Mesenchymal stem cell (in vitro differentiated cells and primary cell): ENCODE measurements around the gene RHPN2. TPM values are rescaled to one million over a fixed set of nuclear protein-coding genes. Genes with fewer than 3 reads are reported as not detected.
A peak's percentile ranks its signal among the peaks of the same experiment; 100 is the strongest.

Source experiments
- DNase-seq: peaks from one replicate; pipeline ENCODE4 v3.0.0-alpha.2; 2013
- H2AFZ ChIP-seq: one replicate; pipeline ENCODE4 v1.6.1; 2013; ENCODE audit warnings: low read depth, mild to moderate bottlenecking, control low read depth, inconsistent platforms, low read length, moderate library complexity
- H2AK5ac ChIP-seq: 2 replicates; pipeline ENCODE4 v1.6.1; 2013; ENCODE audit warnings: low read length, moderate library complexity, mild to moderate bottlenecking, inconsistent platforms; ENCODE audit not compliant: severe bottlenecking
- H2BK120ac ChIP-seq: one replicate; pipeline ENCODE4 v1.6.1; 2013; ENCODE audit warnings: low read depth, mild to moderate bottlenecking, inconsistent platforms, low read length, moderate library complexity
- H2BK12ac ChIP-seq, 2 experiments: one replicate each; pipeline ENCODE4 v1.6.1; 2013; ENCODE audit warnings: inconsistent platforms in 2 of 2, low read length in 2 of 2, mild to moderate bottlenecking in 2 of 2, moderate library complexity in 2 of 2, control low read depth in 1 of 2
- H2BK15ac ChIP-seq: one replicate; pipeline ENCODE4 v1.6.1; 2013; ENCODE audit warnings: mild to moderate bottlenecking, low read depth, inconsistent platforms; ENCODE audit not compliant: poor library complexity, severe bottlenecking
- H2BK5ac ChIP-seq: 2 replicates; pipeline ENCODE4 v1.6.1; 2013; ENCODE audit warnings: low read depth, mild to moderate bottlenecking, low read length, control low read depth, inconsistent platforms; ENCODE audit not compliant: poor library complexity, severe bottlenecking
- H3K14ac ChIP-seq, 2 experiments: one replicate each; pipeline ENCODE4 v1.6.1; 2013; ENCODE audit warnings: inconsistent platforms in 2 of 2, low read length in 2 of 2, control low read depth in 1 of 2, mild to moderate bottlenecking in 1 of 2, moderate library complexity in 1 of 2
- H3K18ac ChIP-seq, 2 experiments: one replicate each; pipeline ENCODE4 v1.6.1; 2013; ENCODE audit warnings: inconsistent platforms in 2 of 2, low read length in 2 of 2, control low read depth in 1 of 2, low read depth in 1 of 2, mild to moderate bottlenecking in 1 of 2
- H3K23ac ChIP-seq, 2 experiments: one replicate each; pipeline ENCODE4 v1.6.1; 2013; ENCODE audit warnings: inconsistent platforms in 2 of 2, low read length in 2 of 2, mild to moderate bottlenecking in 2 of 2, moderate library complexity in 2 of 2, control low read depth in 1 of 2
- H3K27ac ChIP-seq: 2 replicates; pipeline ENCODE4 v1.5.1; 2013; ENCODE audit warnings: mild to moderate bottlenecking, moderate library complexity, low read length, control low read depth, inconsistent platforms; ENCODE audit not compliant: poor library complexity, severe bottlenecking
- H3K27me3 ChIP-seq, 2 experiments: 2 replicates each; pipeline versions ENCODE4 v1.6.1 to v1.7.0; 2013; ENCODE audit warnings: low read length in 2 of 2, mild to moderate bottlenecking in 2 of 2, moderate library complexity in 2 of 2, control low read depth in 1 of 2, inconsistent platforms in 1 of 2; ENCODE audit not compliant: control insufficient read depth in 1 of 2, insufficient read depth in 1 of 2
- H3K36me3 ChIP-seq, 2 experiments: 2 replicates each; pipeline versions ENCODE4 v1.6.1 to v1.7.0; 2013; ENCODE audit warnings: low read length in 2 of 2, control low read depth in 1 of 2, inconsistent platforms in 1 of 2, low read depth in 1 of 2, mild to moderate bottlenecking in 1 of 2; ENCODE audit not compliant: insufficient read depth in 2 of 2, control insufficient read depth in 1 of 2
- H3K4ac ChIP-seq, 2 experiments: one replicate each; pipeline ENCODE4 v1.6.1; 2013; ENCODE audit warnings: inconsistent platforms in 2 of 2, low read length in 2 of 2, mild to moderate bottlenecking in 2 of 2, moderate library complexity in 2 of 2, control low read depth in 1 of 2, low read depth in 1 of 2
- H3K4me1 ChIP-seq: 2 replicates; pipeline ENCODE4 v1.6.1; 2013; ENCODE audit warnings: low read depth, low read length, control low read depth; ENCODE audit not compliant: control insufficient read depth, insufficient read depth
- H3K4me2 ChIP-seq: 2 replicates; pipeline ENCODE4 v1.6.1; 2013; ENCODE audit warnings: low read length, mild to moderate bottlenecking, inconsistent platforms; ENCODE audit not compliant: poor library complexity, severe bottlenecking
- H3K4me3 ChIP-seq, 2 experiments: 2 replicates each; pipeline versions ENCODE4 v1.5.1 to v1.7.0; 2013; ENCODE audit warnings: low read length in 2 of 2, mild to moderate bottlenecking in 2 of 2, control low read depth in 1 of 2, low read depth in 1 of 2; ENCODE audit not compliant: insufficient read depth in 1 of 2
- H3K79me1 ChIP-seq: replicated peaks from 2 replicates; pipeline ENCODE4 v1.6.1; 2013; ENCODE audit warnings: mild to moderate bottlenecking, control low read depth, low read length, inconsistent platforms; ENCODE audit not compliant: poor library complexity, severe bottlenecking
- H3K9ac ChIP-seq: 2 replicates; pipeline ENCODE4 v1.7.0; 2013; ENCODE audit warnings: mild to moderate bottlenecking, low read length, moderate library complexity
- H3K9me3 ChIP-seq: 2 replicates; pipeline ENCODE4 v1.7.0; 2013; ENCODE audit warnings: mild to moderate bottlenecking, low read length; ENCODE audit not compliant: control insufficient read depth
- H4K8ac ChIP-seq: one replicate; pipeline ENCODE4 v1.6.1; 2013; ENCODE audit warnings: inconsistent platforms, mild to moderate bottlenecking, low read length, moderate library complexity
- H4K91ac ChIP-seq: one replicate; pipeline ENCODE4 v1.6.1; 2013; ENCODE audit warnings: mild to moderate bottlenecking, low read length, inconsistent platforms
- WGBS: methylation state at CpG from one replicate; pipeline ENCODE4 v1.1.7; 2013; ENCODE audit warnings: mixed read lengths; 5-methylcytosine and 5-hydroxymethylcytosine counted together
- polyA plus RNA-seq, 2 experiments: library from polyadenylated mRNA; stranded (reverse); fragments of 200-250 nt; gene quantifications; one replicate each; pipeline ENCODE4 v1.2.3, GENCODE V29; 2013

RHPN2 gene
- 3.8 TPM for polyA plus RNA-seq (2013, experiment 1 of 2)
- 3.6 TPM for polyA plus RNA-seq (2013, experiment 2 of 2)

- Histone ChIP-seq H3K4ac (peak within 1 kb of the TSS; percentile 40 to 53), H3K27me3 (peaks cover 0 to 14% of the 10 kb centered on the region in 2 experiments), H3K14ac (peak within 1 kb of the TSS; percentile 17 to 82), H4K8ac (peak within 1 kb of the TSS; percentile 59), H4K91ac (peak within 1 kb of the TSS; percentile 43), H3K4me1 (peaks cover 22% of the 10 kb centered on the region), H3K23ac (no peak within 1 kb of the TSS), H3K79me1 (peaks cover 8% of the 10 kb centered on the region), H3K9ac (no peak within 1 kb of the TSS), H3K9me3 (no peaks in the 10 kb centered on the region), H3K27ac (no peak within 1 kb of the TSS), H2AK5ac (no peak within 1 kb of the TSS), H2AFZ (peak within 1 kb of the TSS; percentile 91), H2BK12ac (peak within 1 kb of the TSS; percentile 61 to 86), H2BK120ac (peak within 1 kb of the TSS; percentile 37), H2BK15ac (peak within 1 kb of the TSS; percentile 77), H3K18ac (peak within 1 kb of the TSS; percentile 66 to 71), H3K36me3 (peaks cover 0 to 3% of the 10 kb centered on the region in 2 experiments), H2BK5ac (no peak within 1 kb of the TSS), H3K4me2 (peak within 1 kb of the TSS; percentile 93), H3K4me3 (peak within 1 kb of the TSS; percentile 29 to 82)
- WGBS: 5% methylated on average over 58 of the region's 86 CpGs
- DNase-seq: peak; percentile 78
Measured at GRCh38 chr19:33064792-33065550, at the start of gene RHPN2. TSS of gene RHPN2 (minus strand) at chr19:33064888. CDS start at chr19:33064852, 36 bp downstream.

GRCh38 chr19:33114312-33114711 lies 49.6 kb upstream of the RHPN2 start:
- no peak overlapping the region for H2BK120ac ChIP-seq
- H3K9me3 ChIP-seq: no peaks in the 10 kb centered on the region
- no peak overlapping the region for H2BK5ac ChIP-seq
- peaks cover 2% of the 10 kb centered on the region for H3K79me1 ChIP-seq
- H4K91ac ChIP-seq: no peak overlapping the region
- peaks cover 5% of the 10 kb centered on the region for H3K4me1 ChIP-seq
- 90% methylated on average over 4 of the region's 4 CpGs for WGBS
- no peak overlapping the region for H3K9ac ChIP-seq
- no peak overlapping the region for H3K4me3 ChIP-seq
- no peaks in the 10 kb centered on the region for H3K27me3 ChIP-seq
- no peak overlapping the region for H2BK12ac ChIP-seq
- H3K4ac ChIP-seq: no peak overlapping the region
- H3K14ac ChIP-seq: no peak overlapping the region
- H3K36me3 ChIP-seq: peaks cover 53 to 80% of the 10 kb centered on the region in 2 experiments
- no peak overlapping the region for H3K4me2 ChIP-seq
- H2BK15ac ChIP-seq: no peak overlapping the region
- no peak overlapping the region for H3K27ac ChIP-seq
- H2AFZ ChIP-seq: no peak overlapping the region
- no peak overlapping the region for H4K8ac ChIP-seq
- no peak overlapping the region for H3K18ac ChIP-seq
- no peak overlapping the region for H3K23ac ChIP-seq
- no peak overlapping the region for H2AK5ac ChIP-seq
- DNase-seq: no peak

GRCh38 chr19:33111587-33111986 lies 46.9 kb upstream of the RHPN2 start:
- Histone ChIP-seq H3K14ac (no peak overlapping the region), H3K27me3 (no peaks in the 10 kb centered on the region), H3K79me1 (peaks cover 2% of the 10 kb centered on the region), H3K18ac (no peak overlapping the region), H3K27ac (no peak overlapping the region), H3K4ac (no peak overlapping the region), H2BK12ac (no peak overlapping the region), H2AK5ac (no peak overlapping the region), H4K8ac (peak overlapping the region; percentile 15), H3K9ac (no peak overlapping the region), H3K23ac (no peak overlapping the region), H3K4me1 (peaks cover 5% of the 10 kb centered on the region), H2BK5ac (no peak overlapping the region), H4K91ac (no peak overlapping the region), H3K9me3 (no peaks in the 10 kb centered on the region), H2BK120ac (no peak overlapping the region), H3K4me3 (no peak overlapping the region), H3K36me3 (peaks cover 52 to 80% of the 10 kb centered on the region in 2 experiments), H3K4me2 (no peak overlapping the region), H2BK15ac (no peak overlapping the region), H2AFZ (no peak overlapping the region)
- 97% methylated on average over 11 of the region's 11 CpGs for WGBS
- no peak for DNase-seq

- no peak overlapping the region for H2BK15ac ChIP-seq
- H2BK120ac ChIP-seq: no peak overlapping the region
- H2BK5ac ChIP-seq: no peak overlapping the region
- H3K4me2 ChIP-seq: no peak overlapping the region
- no peak overlapping the region for H2AK5ac ChIP-seq
- H3K23ac ChIP-seq: no peak overlapping the region
- 88% methylated on average over 4 of the region's 9 CpGs for WGBS
- H3K18ac ChIP-seq: no peak overlapping the region
- no peaks in the 10 kb centered on the region for H3K27me3 ChIP-seq
- no peak overlapping the region for H2AFZ ChIP-seq
- H3K79me1 ChIP-seq: peaks cover 2% of the 10 kb centered on the region
- H3K14ac ChIP-seq: no peak overlapping the region
- H3K4me3 ChIP-seq: no peak overlapping the region
- H3K4me1 ChIP-seq: peaks cover 5% of the 10 kb centered on the region
- H4K8ac ChIP-seq: no peak overlapping the region
- H4K91ac ChIP-seq: peak overlapping the region; percentile 39
- H2BK12ac ChIP-seq: no peak overlapping the region
- no peak overlapping the region for H3K9ac ChIP-seq
- H3K9me3 ChIP-seq: no peaks in the 10 kb centered on the region
- H3K27ac ChIP-seq: peak overlapping the region; percentile 64
- H3K4ac ChIP-seq: no peak overlapping the region
- no peak for DNase-seq
- peaks cover 52 to 74% of the 10 kb centered on the region in 2 experiments for H3K36me3 ChIP-seq
Measured at GRCh38 chr19:33110137-33110910, 45.6 kb upstream of the RHPN2 start.
